Cardiac fibroblast (primary cell): ENCODE results near the gene TMEM131.

Experiments used
- DNase-seq, 2 donors: peaks; one replicate each; pipeline versions ENCODE4 v3.0.0 to v3.0.0-alpha.2; 2010; ENCODE audit warnings: low read depth in 2 of 2
- H3K4me3 ChIP-seq, 2 donors: replicated peaks in 1 of 2; 1 replicate in 1 of 2; 2 replicates in 1 of 2; pipeline ENCODE4 v1.5.1; 2011; ENCODE audit warnings: low read depth in 2 of 2, low read length in 2 of 2, mild to moderate bottlenecking in 2 of 2, moderate library complexity in 1 of 2
- TF ChIP-seq, protein P1 (sequence below): IDR thresholded peaks from one replicate; pipeline ENCODE4 v1.5.1; 2011; ENCODE audit warnings: low read depth, mild to moderate bottlenecking, low read length, inconsistent platforms

TMEM131 gene

DNA sequence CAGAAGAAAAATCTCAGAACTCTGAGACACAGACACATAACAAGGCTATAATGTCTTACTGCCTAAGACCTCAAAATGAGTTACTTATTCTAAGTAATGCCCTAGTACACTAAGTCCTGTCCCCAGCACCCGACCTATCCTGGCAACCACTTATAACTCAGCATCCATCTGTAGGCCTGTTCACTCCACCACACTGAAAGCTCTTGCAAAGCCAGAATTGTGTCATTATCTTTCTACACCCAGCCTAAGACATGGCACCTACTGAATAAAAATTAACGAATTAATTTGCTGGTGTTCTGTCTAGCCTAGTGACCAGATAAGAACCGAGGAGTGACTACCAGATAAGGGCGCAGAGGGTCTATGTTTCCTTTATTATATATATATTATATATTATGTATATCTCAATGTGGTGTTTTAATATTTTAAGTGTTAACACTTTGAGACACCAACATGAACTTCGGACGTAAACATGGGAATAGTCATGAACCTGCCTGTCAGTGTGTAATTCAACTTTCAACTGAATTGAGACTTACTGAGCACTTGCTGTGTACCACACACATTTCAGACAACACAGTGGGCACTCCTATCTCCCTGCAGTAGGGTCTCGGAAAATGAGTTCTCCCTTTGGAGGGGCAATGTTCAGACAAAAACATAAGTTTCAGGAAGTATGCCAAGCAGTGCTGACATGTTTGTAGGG is 27.7 kb downstream of the TMEM131 start:
- H3K4me3 ChIP-seq = no peak overlapping the region
- DNase-seq = no peak
- TF ChIP-seq, protein P1, sequence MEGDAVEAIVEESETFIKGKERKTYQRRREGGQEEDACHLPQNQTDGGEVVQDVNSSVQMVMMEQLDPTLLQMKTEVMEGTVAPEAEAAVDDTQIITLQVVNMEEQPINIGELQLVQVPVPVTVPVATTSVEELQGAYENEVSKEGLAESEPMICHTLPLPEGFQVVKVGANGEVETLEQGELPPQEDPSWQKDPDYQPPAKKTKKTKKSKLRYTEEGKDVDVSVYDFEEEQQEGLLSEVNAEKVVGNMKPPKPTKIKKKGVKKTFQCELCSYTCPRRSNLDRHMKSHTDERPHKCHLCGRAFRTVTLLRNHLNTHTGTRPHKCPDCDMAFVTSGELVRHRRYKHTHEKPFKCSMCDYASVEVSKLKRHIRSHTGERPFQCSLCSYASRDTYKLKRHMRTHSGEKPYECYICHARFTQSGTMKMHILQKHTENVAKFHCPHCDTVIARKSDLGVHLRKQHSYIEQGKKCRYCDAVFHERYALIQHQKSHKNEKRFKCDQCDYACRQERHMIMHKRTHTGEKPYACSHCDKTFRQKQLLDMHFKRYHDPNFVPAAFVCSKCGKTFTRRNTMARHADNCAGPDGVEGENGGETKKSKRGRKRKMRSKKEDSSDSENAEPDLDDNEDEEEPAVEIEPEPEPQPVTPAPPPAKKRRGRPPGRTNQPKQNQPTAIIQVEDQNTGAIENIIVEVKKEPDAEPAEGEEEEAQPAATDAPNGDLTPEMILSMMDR = no peak

DNA sequence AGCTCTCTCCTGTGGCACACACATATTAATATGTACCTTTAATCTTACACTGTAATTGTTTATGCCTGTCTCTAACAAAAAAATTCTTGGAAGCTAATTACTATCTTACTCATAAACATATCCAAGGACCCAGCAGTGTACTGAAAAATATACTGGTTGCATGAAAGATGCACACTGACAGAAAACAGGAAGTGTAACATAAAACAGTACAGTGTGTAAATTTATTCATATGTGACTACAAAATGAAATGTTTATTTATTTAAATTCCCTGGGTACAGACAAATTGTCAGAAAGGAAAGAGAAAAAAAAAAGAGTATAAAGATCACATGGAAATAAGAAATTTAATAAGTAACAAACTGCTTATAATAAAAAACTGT is 28.5 kb downstream of the TMEM131 start:
- TF ChIP-seq, protein P1 = no peak

DNA sequence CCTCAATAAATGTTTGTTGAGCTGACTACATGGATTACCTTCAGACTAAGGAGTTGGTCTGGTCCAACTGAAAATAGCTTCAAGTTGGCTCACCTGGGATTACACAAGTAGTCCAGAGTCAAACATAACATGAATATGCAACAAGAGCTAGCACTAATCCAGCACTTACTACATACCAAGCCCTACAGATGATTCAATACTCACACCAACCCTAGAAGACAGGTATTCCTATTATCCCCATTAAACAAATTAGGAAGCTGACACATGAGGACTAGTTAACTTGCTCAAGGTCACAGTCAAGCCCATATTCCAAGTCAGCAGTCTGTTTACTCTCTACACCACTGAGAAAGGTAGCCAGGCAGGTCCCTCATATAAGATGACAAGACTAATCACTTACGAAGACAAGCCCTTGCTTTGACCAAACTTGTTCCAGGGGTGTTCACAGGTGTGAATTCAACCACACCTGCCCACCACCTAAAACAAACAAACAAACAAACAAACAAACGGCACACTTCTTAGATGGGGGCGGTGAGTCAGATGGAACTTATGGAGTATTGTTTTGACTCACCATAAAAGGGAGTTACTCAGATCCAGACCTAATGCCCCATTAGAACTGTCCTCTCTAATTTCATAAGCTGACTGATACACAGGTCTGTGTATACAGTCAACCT is 29.1 kb downstream of the TMEM131 start:
- DNase-seq = peak in 1 of 2 donors; percentile 50
- no peak overlapping the region for H3K4me3 ChIP-seq
- TF ChIP-seq, protein P1 = no peak

More for the DNA sequence above, 28.5 kb downstream of the TMEM131 start:
- no peak overlapping the region for H3K4me3 ChIP-seq
- DNase-seq = no peak

DNA sequence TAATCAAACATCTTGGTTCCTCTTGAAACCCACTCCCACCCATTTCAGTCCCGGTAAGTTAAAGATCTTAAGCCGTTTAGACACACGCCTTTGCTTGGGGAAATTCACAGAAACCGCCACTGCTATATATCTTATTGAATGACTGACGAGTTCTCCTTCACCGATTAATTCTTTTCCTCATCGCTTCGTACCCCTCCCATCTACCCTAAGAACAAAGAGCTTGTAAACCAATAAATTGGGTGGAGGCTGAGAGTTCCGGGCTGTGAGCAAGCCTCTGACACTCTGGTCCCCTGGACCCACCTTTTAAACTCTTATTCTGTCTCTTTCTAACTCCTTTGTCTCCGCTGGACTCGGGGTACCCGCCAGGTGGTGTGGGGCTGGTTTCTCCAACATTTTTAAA is 30.6 kb downstream of the TMEM131 start:
- no peak for DNase-seq
- TF ChIP-seq, protein P1 = no peak
- H3K4me3 ChIP-seq = no peak overlapping the region

DNA sequence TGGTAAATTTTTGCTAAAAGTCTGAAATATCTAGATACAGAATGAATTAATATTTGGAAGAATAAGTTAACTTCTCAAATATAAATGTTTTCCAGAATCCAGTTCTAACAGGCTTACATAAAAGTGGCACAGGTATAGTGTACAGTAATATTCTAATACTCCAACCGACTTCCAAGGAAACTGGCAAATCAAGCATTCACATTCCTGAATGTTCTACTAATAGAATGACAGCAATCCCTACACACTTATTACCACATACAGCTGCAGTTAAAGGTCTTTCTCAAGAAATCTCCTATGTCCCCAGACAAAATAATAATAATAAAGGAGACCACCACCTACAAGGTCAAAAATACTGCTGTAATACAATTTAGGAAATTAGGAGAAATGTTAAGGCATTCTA is 31.9 kb downstream of the TMEM131 start:
- TF ChIP-seq, protein P1 = no peak
- peak in 1 of 2 donors; percentile 22 for DNase-seq
- H3K4me3 ChIP-seq = no peak overlapping the region

DNA sequence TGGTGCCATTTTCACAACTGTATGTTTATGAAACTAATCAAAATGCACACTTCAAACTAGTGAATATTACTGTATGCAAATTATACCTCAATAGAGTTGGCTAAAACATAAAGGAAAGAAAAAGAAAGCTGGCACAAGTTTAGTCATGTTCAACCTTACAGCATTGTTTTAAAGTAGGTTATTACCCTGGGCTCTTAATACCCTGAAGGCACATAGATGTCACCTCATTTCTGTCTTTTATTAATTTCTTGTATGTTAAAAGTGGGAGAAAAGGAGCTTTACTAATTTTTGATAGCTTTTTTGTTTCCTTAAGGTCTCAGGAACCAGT is 32.7 kb downstream of the TMEM131 start:
- H3K4me3 ChIP-seq = no peak overlapping the region
- no peak for DNase-seq
- TF ChIP-seq, protein P1 = no peak
